SK-N-SH (cell line): ENCODE measurements around the gene GRK2.

Experiments used
- CTCF ChIP-seq: fragments of 200-600 bp; sonication (generic); IDR thresholded peaks from 2 replicates; pipeline ENCODE4 v1.6.1; 2017; ENCODE audit warnings: antibody characterized with exemption, mild to moderate bottlenecking, moderate library complexity
- POLR2AphosphoS5 ChIP-seq: IDR thresholded peaks from 2 replicates; pipeline ENCODE4 v1.6.1; 2012; ENCODE audit warnings: low read depth, low read length
- ZBTB33 ChIP-seq: IDR thresholded peaks from 2 replicates; pipeline ENCODE4 v1.4.0; 2012; ENCODE audit warnings: low read depth, borderline replicate concordance

- TF ChIP-seq ZBTB33 (no peak), POLR2AphosphoS5 (no peak), CTCF (no peak)
Observed at GRCh38 chr11:67288198-67288451, 21.9 kb downstream of the GRK2 start.
